WERI-Rb-1 (cell line): ENCODE data around the gene ASB4.

ENCODE experiments used
- DNase-seq: peaks from one replicate; pipeline ENCODE4 v3.0.0-alpha.2; 2020
- H3K27ac ChIP-seq: fragments of 250-450 bp; sonication (Bioruptor Pico); 2 replicates; pipeline ENCODE4 v1.5.1; 2020; ENCODE audit warnings: mild to moderate bottlenecking, moderate library complexity
- H3K27me3 ChIP-seq: fragments of 250-450 bp; sonication (Bioruptor Pico); 2 replicates; pipeline ENCODE4 v1.5.1; 2021; ENCODE audit warnings: mild to moderate bottlenecking, low read depth, moderate library complexity; ENCODE audit not compliant: insufficient read depth, severe bottlenecking
- H3K36me3 ChIP-seq: fragments of 250-450 bp; sonication (Bioruptor Pico); 2 replicates; pipeline ENCODE4 v1.5.1; 2020; ENCODE audit warnings: mild to moderate bottlenecking, moderate library complexity
- H3K4me3 ChIP-seq: 2 replicates; pipeline ENCODE4 v1.5.1; 2011; ENCODE audit warnings: low read depth, mild to moderate bottlenecking, control low read depth, low read length
- H3K9me3 ChIP-seq: fragments of 250-450 bp; sonication (Bioruptor Pico); 2 replicates; pipeline ENCODE4 v1.5.1; 2021; ENCODE audit warnings: mild to moderate bottlenecking, moderate library complexity; ENCODE audit not compliant: severe bottlenecking
- TF ChIP-seq, protein P1 (sequence below): IDR thresholded peaks from 2 replicates; pipeline ENCODE4 v1.5.1; 2011; ENCODE audit warnings: low read depth, mild to moderate bottlenecking, control low read depth, inconsistent platforms, low read length

The ASB4 gene

DNA sequence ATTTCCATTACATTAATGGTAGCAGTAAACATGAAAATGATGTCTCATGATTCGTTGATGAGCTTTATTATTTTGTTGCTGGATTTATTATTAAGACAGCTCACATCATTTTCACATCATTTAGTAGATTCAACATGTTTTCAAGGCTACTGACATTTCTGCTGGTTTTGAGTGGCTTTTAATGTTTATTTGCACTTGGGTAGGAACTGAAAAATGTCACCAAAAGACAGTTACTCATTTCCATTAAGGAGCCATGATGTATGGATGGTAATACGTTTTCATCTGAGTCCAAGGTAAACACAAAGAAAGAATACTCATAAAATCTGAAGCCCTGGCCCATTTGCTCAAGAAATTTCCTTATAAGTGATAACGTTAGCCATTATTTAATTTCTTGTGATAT is 95.7 kb downstream of the ASB4 start:
- no peaks in the 10 kb centered on the region for H3K27me3 ChIP-seq
- no peak overlapping the region for H3K4me3 ChIP-seq
- no peaks in the 10 kb centered on the region for H3K36me3 ChIP-seq
- H3K9me3 ChIP-seq, result no peaks in the 10 kb centered on the region
- TF ChIP-seq, protein P1, sequence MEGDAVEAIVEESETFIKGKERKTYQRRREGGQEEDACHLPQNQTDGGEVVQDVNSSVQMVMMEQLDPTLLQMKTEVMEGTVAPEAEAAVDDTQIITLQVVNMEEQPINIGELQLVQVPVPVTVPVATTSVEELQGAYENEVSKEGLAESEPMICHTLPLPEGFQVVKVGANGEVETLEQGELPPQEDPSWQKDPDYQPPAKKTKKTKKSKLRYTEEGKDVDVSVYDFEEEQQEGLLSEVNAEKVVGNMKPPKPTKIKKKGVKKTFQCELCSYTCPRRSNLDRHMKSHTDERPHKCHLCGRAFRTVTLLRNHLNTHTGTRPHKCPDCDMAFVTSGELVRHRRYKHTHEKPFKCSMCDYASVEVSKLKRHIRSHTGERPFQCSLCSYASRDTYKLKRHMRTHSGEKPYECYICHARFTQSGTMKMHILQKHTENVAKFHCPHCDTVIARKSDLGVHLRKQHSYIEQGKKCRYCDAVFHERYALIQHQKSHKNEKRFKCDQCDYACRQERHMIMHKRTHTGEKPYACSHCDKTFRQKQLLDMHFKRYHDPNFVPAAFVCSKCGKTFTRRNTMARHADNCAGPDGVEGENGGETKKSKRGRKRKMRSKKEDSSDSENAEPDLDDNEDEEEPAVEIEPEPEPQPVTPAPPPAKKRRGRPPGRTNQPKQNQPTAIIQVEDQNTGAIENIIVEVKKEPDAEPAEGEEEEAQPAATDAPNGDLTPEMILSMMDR, result no peak
- H3K27ac ChIP-seq, result no peak overlapping the region
- DNase-seq, result no peak

DNA sequence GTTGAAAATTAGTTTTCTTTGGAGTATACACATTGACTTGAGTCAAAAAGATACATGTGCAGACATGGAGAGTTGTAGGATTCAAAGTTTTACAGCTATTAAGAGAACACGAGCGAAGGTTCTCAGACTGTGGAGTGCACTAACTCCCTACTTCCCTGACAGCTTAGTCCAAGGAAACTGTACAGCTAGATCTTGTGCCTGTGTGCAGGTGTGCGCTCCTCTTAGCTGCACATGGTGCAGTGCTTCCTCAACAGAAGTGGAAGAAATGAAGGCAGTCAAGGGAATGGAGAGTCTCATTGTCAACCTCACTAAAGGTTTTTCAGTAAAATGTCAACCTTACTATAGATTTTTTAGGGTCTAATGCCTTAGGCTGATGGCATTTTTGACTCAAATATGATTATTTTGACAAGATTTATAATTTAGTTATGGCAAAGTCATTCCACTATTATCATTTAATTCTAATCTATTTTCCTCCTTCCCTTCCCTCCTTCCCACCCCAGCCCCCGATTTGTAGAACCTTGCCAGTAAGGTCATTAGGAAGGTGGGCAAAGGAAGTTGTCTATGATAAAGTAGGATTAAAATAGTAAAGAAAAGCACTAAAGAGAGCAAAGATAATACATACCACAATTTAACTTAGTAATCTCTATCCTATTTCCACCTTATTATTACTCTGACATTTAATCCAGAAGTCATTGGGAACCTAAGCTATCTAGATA is 97.0 kb downstream of the ASB4 start:
- H3K27me3 ChIP-seq, result no peaks in the 10 kb centered on the region
- no peak overlapping the region for H3K4me3 ChIP-seq
- H3K27ac ChIP-seq, result no peak overlapping the region
- TF ChIP-seq, protein P1, result no peak
- no peaks in the 10 kb centered on the region for H3K36me3 ChIP-seq
- DNase-seq, result no peak
- no peaks in the 10 kb centered on the region for H3K9me3 ChIP-seq

DNA sequence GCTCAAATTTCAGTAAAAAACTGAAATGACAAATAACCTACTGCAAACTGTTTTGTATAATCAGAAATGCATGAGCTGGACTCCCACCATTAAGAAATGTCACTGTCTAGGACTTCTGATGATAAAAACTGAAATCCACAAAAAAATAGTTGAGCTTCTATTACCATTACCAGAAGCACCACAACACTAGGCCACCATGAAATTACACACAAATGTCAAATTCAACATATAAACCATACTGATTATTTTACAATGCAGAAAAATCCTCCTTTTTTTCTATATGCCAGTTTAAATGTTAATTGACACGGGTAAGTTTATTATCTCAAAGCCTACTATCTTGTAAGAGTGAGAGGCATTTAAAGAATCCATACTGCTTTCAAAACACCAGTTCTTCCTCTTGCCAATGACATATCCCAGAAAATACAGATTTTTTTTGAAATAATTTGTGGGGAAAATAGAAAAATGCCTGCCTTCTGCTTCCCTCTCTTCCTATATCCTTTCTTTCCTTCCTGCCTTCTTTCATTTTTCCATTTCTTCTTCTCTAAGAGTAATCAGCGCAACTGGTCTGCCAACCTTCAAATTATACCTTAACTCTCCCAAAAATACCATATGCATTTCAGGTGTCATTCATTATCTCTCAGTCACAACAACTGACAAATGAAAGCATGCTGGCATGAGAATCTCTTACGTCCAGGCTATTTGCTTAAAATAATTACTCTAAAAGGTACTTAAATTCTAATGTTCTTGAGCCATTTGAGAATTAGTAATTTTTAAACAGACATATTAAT is 98.3 kb downstream of the ASB4 start:
- TF ChIP-seq, protein P1, result no peak
- DNase-seq, result no peak
- no peaks in the 10 kb centered on the region for H3K9me3 ChIP-seq
- no peaks in the 10 kb centered on the region for H3K36me3 ChIP-seq
- no peaks in the 10 kb centered on the region for H3K27me3 ChIP-seq
- no peak overlapping the region for H3K27ac ChIP-seq
- H3K4me3 ChIP-seq, result no peak overlapping the region

DNA sequence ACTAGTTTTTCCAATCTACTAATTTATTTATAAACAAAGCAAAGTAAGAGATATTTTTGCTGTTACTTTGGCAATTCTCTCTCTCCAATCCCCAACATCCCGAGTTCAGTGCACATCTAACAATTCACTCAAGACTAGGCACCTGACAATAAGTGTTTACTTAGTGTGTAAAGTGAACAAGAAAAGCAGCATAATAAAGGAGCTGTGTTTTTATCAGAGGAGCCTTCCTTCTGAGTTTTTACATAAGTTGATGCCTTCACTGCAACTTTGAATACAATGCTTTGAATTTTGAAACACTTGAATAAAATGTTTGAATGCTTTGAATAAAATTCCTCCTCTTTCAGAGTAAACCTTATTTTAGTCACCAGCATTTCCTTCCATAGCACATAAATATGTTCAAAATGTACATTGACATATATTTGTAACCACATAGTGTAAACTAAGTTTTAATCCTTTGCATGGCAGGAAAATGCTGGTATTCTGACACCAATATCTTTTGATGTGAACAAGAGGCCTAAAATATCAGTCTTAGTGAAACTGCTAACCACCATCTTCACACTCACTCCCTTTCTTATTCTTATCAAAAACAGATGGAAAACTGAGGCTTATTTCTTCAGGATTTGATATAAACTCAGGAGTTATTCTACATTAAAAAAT is 99.2 kb downstream of the ASB4 start:
- Histone ChIP-seq H3K27me3 (no peaks in the 10 kb centered on the region), H3K27ac (no peak overlapping the region), H3K9me3 (no peaks in the 10 kb centered on the region), H3K4me3 (no peak overlapping the region), H3K36me3 (no peaks in the 10 kb centered on the region)
- TF ChIP-seq, protein P1, result no peak
- no peak for DNase-seq

DNA sequence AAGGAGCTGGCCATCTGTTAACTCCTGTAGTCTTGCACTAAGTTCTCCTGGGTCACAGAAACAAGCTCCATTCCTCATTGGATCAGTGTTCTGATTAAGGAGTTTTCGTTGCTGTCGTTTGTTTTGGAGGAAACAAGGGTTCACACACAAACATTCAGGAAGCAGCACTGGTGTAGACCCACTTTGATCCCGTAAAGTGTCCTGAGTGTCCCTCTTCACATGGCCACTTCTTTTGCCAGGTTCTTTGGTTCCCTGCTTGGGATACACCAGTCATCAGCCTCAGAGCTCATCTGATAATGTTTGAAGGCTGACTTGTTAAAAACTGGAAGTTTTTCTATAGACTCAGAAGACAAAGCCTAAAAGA is 99.7 kb downstream of the ASB4 start:
- no peak overlapping the region for H3K4me3 ChIP-seq
- no peak overlapping the region for H3K27ac ChIP-seq
- no peaks in the 10 kb centered on the region for H3K27me3 ChIP-seq
- TF ChIP-seq, protein P1, result no peak
- H3K36me3 ChIP-seq, result no peaks in the 10 kb centered on the region
- no peaks in the 10 kb centered on the region for H3K9me3 ChIP-seq
- DNase-seq, result no peak
